SK-N-SH treated with all-trans-retinoic acid at 6 μM for 48 hours (cell line): ENCODE data around the gene TRIM45.

Experiments
- ATAC-seq: fragments of 200-7000 bp; cut with Tn5 transposase; 3 replicates; pipeline ENCODE4 v1.9.1; 2020; ENCODE audit warnings: mild to moderate bottlenecking, moderate library complexity
- ARNTL ChIP-seq: fragments of 450-650 bp; formaldehyde crosslinking; IDR thresholded peaks from 2 replicates; pipeline ENCODE4 v1.5.0; 2020; ENCODE audit warnings: low read depth, mild to moderate bottlenecking, moderate library complexity, borderline replicate concordance
- CREB5 ChIP-seq: fragments of 250-450 bp; sonication (Bioruptor Pico); IDR thresholded peaks from 2 replicates; pipeline ENCODE4 v1.5.1; 2020; ENCODE audit warnings: low read depth, mild to moderate bottlenecking, moderate library complexity
- CSDC2 ChIP-seq: fragments of 250-450 bp; sonication (Bioruptor Pico); IDR thresholded peaks from 2 replicates; pipeline ENCODE4 v1.5.0; 2020; ENCODE audit warnings: mild to moderate bottlenecking, moderate library complexity
- CSRNP3 ChIP-seq: fragments of 250-450 bp; sonication (Bioruptor Pico); IDR thresholded peaks from 2 replicates; pipeline ENCODE4 v1.5.1; 2021; ENCODE audit warnings: mild to moderate bottlenecking, moderate library complexity
- ESRRG ChIP-seq: fragments of 250-450 bp; sonication (Bioruptor Pico); IDR thresholded peaks from 2 replicates; pipeline ENCODE4 v1.6.1; 2021; ENCODE audit warnings: mild to moderate bottlenecking
- GLIS3 ChIP-seq: fragments of 250-450 bp; sonication (Bioruptor Pico); IDR thresholded peaks from 2 replicates; pipeline ENCODE4 v1.5.0; 2020; ENCODE audit warnings: mild to moderate bottlenecking, moderate library complexity
- ISL1 ChIP-seq: fragments of 250-450 bp; sonication (Bioruptor Pico); IDR thresholded peaks from 2 replicates; pipeline ENCODE4 v2.1.2; 2022; ENCODE audit warnings: mild to moderate bottlenecking, moderate library complexity
- OSR1 ChIP-seq: fragments of 250-450 bp; sonication (Bioruptor Pico); IDR thresholded peaks from 2 replicates; pipeline ENCODE4 v1.8.0; 2022; ENCODE audit warnings: moderate library complexity, mild to moderate bottlenecking, inconsistent platforms
- PATZ1 ChIP-seq: fragments of 250-450 bp; sonication (Bioruptor Pico); IDR thresholded peaks from 2 replicates; pipeline ENCODE4 v1.8.0; 2020; ENCODE audit warnings: mild to moderate bottlenecking, moderate library complexity, borderline replicate concordance
- POU6F1 ChIP-seq: fragments of 250-450 bp; sonication (Bioruptor Pico); IDR thresholded peaks from 2 replicates; pipeline ENCODE4 v1.8.0; 2021; ENCODE audit warnings: low read depth, mild to moderate bottlenecking, moderate library complexity, borderline replicate concordance
- PPARA ChIP-seq: fragments of 250-450 bp; sonication (Bioruptor Pico); IDR thresholded peaks from 2 replicates; pipeline ENCODE4 v1.5.0; 2020; ENCODE audit warnings: mild to moderate bottlenecking, borderline replicate concordance
- TOX ChIP-seq: fragments of 250-450 bp; sonication (Bioruptor Pico); IDR thresholded peaks from 2 replicates; pipeline ENCODE4 v1.8.0; 2021; ENCODE audit warnings: mild to moderate bottlenecking, moderate library complexity, borderline replicate concordance
- TSHZ2 ChIP-seq: fragments of 250-450 bp; sonication (Bioruptor Pico); IDR thresholded peaks from 2 replicates; pipeline ENCODE4 v1.5.0; 2020; ENCODE audit warnings: mild to moderate bottlenecking, moderate library complexity
- ZC3H10 ChIP-seq: fragments of 250-450 bp; sonication (Bioruptor Pico); IDR thresholded peaks from 2 replicates; pipeline ENCODE4 v1.5.1; 2021; ENCODE audit warnings: mild to moderate bottlenecking, moderate library complexity
- ZFP3 ChIP-seq: fragments of 250-450 bp; sonication (Bioruptor Pico); IDR thresholded peaks from 2 replicates; pipeline ENCODE4 v1.5.0; 2020; ENCODE audit warnings: mild to moderate bottlenecking, moderate library complexity
- ZFP30 ChIP-seq: fragments of 450-650 bp; formaldehyde crosslinking; IDR thresholded peaks from 2 replicates; pipeline ENCODE4 v1.5.0; 2022; ENCODE audit warnings: mild to moderate bottlenecking, moderate library complexity
- ZNF565 ChIP-seq: fragments of 450-650 bp; formaldehyde crosslinking; conservative IDR thresholded peaks from 2 replicates; pipeline ENCODE4 v1.5.0; 2020; ENCODE audit warnings: low read depth, mild to moderate bottlenecking, moderate library complexity
- ZNF70 ChIP-seq: fragments of 450-650 bp; formaldehyde crosslinking; IDR thresholded peaks from 2 replicates; pipeline ENCODE4 v1.5.0; 2020; ENCODE audit warnings: mild to moderate bottlenecking, moderate library complexity

TRIM45 gene

GRCh38 chr1:117127795-117128194 lies 6.2 kb upstream of the TRIM45 start:
- TF ChIP-seq ZFP3 (CRISPR knock-in tag) (no peak), CREB5 (CRISPR knock-in tag) (no peak), PPARA (CRISPR knock-in tag) (no peak), ESRRG (CRISPR knock-in tag) (no peak), TOX (CRISPR knock-in tag) (no peak), ZNF70 (no peak), PATZ1 (CRISPR knock-in tag) (no peak), ZNF565 (CRISPR knock-in tag) (no peak), POU6F1 (CRISPR knock-in tag) (no peak), ARNTL (no peak), CSDC2 (no peak), TSHZ2 (CRISPR knock-in tag) (no peak), ZFP30 (CRISPR knock-in tag) (no peak), GLIS3 (CRISPR knock-in tag) (no peak), OSR1 (CRISPR knock-in tag) (no peak), CSRNP3 (CRISPR knock-in tag) (no peak)

GRCh38 chr1:117124661-117125060 lies 3.1 kb upstream of the TRIM45 start:
- TF ChIP-seq ISL1 (CRISPR knock-in tag) (no peak), CREB5 (CRISPR knock-in tag) (no peak), OSR1 (CRISPR knock-in tag) (no peak), ZFP30 (CRISPR knock-in tag) (no peak), ZC3H10 (no peak), POU6F1 (CRISPR knock-in tag) (no peak)
- TF ChIP-seq, all 23 proteins: peak for 0
- ATAC-seq: no peak

More at GRCh38 chr1:117127795-117128194, 6.2 kb upstream of the TRIM45 start:
- no peak for ATAC-seq
